ENCODE results near the gene PBX1.

Gene PBX1

DNA sequence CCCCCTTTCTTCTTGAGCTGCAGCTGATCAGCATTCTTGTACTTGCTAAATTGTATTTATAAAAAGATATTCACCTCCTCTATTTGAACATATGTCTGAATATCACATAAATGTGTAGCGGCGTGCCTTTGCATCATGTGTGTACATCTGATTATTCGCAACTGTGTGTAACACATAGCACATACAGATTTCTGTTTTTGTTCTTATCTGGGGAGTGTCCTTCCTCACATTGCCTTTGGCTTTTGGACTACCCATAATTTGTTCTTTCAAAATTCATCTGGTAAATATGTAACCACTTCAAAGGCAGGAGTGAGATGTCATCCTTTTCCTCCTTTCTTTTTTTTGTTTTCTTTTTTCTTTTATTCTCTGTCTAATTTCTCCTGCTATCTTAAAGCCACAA, 113.6 kb downstream of the PBX1 start:
- DNase-seq: no peak

DNA sequence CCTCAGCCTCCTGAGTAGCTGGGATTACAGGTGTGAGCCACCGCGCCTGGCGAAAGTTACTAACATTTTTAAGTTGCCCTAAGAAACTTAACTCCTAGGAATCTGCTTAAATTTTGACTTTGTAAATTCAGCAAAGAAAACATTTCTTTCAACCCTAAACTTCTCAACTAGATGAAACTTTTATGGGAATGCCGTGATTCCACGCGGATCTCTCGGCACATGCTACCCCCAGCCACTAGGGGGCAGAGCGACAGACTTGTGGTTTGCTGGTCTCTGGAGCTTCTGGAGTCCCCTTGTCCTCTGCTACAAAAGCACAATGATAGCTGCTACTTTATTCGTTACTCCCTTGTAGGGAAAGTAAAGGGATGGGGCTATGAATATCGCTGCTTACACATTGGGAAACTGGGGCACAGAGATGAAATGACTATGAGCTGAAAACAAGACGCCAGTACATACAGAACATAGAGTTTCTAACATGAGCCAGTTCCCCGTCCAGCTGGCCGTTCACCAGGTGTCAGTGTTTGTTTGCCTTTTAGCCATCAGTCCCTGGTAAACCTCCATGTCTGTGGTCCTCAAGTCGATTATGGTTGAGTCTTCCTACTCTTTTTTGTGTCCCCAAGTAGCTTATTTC, 114.7 kb downstream of the PBX1 start:
- no peak for DNase-seq

DNA sequence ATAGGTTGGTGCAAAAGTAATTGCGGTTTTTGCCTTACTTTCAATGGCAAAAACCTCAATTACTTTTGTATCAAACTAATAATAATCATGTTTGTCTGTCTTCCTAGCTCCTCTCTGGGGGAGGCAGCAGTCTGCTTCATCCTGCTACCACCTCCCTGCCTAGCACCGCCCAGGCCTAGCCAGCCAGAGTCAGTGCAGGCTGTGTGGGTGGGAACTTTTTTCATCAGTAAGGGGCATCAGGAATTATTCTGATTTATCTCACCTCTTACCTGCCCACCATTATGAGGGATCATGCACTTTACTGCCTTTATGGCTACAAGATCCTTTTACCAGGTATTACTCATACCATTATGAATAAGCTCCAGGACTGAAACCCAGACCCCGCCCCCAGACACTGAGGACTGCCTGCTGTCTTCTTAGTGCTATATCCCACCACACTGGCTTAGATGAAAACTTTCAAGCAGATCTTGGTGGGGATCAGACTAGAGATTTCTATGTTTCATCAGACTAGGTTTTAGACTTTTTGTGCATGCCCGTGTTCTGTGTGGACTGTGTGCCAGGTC, 116.4 kb downstream of the PBX1 start:
- DNase-seq: no peak

DNA sequence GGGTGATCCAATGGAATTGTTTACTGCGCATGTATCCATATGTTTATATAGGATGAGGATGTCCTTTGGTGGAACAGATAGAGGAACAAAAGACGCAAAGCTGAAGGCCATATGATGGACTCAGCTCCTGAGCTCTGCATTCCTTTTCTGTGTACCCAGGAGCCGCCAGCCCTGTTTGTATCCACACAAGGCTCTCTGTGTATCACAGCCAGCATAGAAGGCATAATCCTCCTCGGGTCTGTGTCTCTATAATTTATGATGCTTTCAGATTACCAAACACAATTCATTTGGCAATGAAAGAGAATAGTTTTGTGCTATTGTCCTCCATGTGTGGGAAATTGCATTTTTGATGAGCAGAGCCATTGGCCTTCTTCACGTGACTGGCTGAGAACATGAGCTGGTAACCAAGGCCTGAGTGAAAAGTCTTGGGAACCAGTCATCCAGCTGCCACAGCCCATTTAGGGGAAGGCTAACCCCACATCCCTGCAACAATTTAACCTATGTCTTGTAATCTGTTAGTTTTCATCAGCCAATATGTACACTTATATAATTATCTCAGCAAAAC, 119.2 kb downstream of the PBX1 start:
- no peak for DNase-seq

DNA sequence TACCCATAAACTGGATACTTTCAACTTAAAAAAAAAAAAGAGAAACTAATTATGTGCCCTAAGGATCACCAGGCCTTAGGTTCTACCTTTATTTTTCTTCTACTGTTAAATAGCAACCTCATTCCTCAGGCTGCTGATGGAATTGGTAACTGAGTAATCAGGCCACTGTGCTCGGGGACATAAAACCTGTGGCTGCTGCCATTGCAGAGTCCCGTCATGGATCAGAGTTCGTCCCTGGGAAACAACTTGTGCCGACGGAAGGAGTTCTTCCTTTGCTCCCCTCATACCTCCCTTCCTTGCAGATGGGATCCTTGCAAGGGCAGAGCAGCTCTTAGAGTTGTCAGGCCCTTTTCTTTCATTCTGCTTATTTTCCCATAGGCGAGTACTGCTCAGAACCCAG, 123.6 kb downstream of the PBX1 start:
- DNase-seq: no peak

DNA sequence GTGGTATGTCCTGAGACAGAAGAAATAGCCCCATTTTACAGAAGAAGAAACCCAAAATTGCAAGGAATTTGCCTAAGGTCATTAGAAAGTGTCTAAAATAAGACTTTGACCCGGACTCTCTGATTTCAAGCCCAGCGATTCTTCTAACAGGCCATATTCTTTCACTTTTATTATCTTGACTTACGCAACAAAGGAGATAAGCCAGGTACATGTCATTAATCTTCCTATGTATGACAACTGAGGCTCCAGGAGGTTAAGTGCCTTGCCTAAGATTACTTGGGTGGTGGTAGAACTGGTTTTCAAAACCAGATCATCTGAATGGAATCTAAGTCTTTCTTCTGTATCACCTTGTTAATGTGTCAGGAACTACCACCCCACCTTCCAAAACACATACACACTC, 124.3 kb downstream of the PBX1 start:
- DNase-seq: no peak

DNA sequence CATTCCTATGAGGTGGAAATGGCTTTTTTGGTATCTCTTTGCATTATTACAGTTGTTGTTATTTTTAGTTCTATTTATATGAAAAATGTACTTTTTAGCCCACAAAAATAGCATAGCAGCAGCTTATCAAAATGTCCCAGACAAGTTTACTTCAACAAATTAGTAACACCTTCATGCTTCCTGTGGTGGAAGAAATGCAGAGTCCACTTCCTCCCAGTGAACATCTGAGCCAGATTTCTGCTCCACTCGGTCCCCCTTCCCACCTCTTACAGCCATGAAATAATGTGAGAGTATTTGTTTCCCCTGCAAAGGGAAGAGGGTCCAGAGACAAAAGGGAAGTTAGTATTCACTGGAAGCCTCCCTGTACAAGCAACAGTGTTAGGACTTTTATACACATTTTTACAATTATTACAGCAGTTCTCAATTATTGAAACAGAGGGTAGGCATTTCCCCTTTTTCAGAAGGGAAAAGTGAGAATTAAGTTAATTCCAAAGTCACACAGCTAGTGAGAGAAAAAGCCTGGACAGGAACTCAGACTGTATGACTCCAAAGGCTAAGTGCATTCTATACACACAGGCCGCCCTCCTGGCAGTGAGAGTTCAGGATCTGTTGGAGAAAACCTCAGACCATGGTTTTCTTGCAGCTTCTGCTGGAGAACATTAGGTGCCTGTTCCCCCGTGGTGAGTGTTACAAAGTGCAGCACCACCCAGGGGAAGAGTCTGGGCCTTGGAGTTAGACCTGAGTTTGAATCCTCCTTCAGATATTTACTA, 126.5 kb downstream of the PBX1 start:
- no peak for DNase-seq

DNA sequence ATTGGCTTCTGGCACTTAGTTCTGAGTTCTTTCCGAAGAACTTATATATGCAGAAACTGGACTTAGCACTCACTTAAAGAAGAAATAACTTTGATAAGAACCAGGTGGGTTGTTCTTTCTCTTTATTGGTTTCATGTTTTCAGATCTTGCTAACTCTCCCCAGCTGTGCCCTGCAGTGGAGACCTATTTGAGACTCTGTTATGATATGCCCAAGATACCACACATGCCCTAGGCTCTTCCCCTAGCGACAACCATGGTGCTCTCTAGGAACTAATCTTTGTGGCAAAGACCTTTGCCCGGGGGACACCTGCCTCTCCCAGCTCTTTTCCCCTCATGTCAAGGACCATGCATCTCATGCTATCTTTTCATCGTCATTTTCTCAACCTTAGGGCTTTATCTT, 128.8 kb downstream of the PBX1 start:
- DNase-seq: no peak

DNA sequence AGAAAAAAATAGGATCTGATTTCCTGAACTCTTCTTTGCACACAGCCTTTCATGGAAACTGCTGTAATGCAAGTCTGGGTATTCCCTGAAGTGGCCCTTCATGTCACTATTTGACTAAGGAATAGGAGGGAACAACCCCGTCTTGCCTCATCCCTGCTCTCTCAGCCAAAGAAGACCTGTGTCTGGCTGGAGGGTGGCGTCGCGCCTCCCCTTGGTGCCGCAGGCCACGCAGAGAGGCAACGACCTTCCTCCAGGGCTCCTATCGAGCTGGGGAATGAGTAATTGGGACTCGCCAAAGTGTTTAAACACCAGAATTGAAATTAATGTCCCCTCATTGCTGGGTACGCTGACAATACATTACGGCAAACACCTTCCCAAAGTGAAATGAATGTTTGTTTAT, 129.8 kb downstream of the PBX1 start:
- DNase-seq: peak in 1 of 2 experiments; percentile 44

DNA sequence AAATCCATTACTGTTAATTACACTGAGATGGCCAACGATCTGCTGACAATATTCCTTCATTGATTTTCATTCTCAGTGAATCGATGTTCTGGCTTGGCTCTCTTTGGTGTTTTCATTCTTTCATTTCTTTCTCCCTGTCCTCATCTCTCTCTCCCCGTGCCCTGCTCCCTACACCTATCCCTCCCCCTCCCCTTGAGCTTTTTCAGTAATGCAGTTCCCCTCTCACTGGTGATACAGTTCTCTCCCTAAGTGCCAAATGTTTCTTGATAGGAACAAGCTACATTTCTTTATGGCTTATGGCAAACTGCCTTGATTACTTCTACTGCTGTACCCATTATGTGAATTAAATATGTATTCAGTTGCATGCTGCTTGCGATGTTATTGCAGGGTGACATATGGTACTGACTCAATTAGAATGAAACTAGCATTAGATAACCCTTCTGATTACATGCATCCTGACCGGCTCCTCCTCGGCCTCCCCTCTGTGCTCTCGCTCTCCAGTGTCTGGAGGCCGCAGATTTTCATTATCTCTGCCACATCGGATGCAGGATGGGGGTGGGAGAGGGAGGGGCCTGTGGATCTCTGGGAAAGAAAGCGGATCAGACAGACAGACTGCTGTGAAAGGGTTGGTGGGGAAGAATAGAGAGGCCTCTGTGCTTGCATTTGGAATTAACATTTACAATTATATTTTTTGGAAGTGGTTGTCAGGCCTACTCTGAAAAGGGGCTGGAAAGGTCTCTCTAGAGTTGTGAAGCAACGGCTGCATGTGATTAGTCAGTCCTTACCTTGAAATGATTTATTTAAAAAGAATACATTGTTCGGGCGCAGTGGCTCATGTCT, 130.9 kb downstream of the PBX1 start:
- DNase-seq: no peak

DNA sequence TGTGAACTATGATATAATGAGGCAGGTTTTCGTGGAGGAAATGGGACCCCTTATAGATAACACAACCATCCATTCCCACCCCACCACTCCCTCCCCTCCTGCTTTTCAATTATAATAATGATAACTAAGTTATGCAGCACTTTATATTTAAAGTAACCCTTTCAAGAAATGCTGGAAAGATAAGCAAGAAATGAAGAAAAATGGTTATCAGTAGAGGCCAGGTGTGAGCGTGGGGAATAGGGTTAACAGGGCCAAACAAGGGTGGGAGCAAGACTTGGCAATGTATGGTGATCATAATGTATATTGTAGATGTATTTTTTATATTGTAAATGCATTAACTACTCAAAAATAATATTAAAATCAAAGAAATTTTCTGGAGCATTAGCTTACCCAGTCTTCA, 133.4 kb downstream of the PBX1 start:
- no peak for DNase-seq

DNA sequence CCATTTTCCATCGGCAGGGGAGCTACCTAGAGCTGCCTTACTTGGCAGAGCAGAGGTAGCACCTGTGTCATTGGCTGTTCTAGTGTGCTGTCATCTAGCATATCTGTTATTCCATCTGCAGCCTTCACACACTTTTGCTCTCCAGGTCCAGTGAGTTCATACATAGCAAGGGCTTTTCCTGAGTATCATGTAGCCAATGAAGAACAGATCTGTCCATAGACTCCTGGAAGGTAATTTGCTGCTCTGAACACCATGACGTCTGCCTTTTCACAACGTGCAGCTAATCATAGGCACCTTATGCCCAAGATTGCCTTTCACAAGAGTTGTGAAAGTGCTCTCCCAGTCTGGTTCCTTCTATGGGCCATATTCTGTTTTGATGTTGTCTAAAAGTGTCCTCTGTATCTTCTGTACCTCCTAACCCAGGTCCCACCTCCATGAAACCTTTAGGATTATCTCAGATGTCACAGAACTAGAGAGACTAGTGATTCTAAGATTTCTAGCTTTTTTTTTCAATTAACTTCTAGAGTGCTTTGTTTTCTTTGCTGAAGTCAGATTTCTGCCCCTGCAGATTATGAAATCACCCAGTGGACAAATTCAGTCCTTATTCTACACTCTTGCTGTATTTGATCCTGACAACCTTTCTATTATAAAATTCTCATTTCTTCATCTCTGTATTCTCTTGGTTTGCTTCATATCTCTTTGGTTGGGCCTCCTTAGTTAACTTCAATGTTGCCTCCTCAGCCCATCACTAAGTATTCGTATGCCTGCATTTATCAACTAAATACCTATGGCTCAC, 134.8 kb downstream of the PBX1 start:
- DNase-seq: no peak

DNA sequence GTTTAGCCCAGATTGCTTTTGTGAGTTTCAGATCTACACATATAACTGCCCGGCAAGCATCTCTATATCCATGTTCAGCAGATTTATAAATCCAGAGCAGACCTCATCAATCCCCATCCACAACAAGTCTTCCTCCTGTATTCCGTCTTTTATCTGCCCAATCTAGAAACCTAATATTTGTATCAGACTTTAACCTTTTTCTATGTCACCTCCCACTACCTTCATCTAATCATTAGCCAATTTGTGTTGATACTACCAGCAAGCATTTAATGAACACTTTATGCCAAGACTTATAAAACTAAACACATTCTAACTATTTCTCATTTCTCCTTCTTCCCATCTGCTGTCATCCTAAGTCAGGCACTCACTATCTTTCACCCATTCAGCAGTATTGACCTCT, 135.5 kb downstream of the PBX1 start:
- no peak for DNase-seq

DNA sequence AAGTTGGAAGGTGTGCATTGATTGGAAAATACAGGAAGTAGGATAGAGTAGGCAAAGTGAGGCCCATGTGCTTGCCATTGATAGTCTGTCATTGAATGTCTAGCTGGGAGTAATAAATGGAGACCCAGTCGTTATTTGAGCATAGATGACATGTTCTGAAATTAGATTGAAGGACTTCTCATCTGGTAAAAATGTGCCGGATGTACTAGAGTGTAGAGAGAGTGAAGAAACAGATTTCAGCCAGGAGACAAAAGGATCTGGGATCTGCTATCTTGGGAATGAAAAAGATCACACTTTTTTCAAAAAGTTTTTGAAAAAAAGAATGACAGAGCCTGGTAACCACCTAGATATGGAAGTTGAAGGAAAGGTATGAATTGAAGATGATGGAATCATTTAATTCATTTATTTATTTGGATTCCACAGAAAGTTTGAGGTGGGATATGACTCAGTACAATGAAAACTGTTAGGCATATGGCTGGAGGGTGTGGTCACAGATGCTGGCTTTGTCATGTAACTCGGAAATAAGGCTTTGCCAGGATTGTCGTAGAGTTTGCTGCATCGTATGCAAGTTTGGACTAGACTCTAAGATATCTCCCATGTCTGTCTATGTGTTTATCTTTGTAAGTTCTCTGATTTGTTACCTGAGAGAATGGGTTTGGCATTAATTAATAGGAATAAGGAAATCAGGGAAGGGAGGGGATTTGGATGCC, 137.1 kb downstream of the PBX1 start:
- DNase-seq: no peak

DNA sequence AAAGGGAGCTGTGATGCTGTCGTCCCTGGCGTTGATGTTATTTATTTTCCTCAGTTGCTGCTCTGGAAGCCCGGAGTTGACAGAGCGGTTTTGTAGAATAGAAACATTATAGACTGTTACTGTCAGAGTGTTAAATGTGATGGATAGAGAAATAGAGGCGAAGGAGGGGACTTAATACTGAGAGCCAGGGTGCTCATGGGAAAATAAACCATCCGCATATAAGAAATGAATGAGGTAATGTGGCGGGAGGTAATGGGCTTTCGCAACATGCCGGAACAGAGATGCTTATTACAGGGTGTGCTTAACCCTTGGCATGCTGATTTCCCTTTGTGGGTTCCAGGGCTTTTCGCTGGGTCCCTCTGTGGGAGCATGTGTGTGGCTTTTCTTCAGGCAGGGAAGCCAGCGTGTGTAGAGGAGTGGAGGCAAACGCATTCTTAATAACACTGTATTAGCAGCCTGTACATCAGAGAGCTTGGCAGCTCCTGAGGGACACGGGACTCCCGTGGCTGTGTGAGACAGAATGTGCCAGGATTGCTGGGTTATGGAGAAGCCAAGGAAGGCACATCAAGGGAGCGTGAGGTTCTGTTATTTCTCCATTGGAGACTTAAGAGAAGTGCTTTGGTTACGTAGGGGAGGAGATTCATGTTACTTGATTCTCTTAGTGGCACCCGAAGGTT, 141.0 kb downstream of the PBX1 start:
- DNase-seq: no peak

DNA sequence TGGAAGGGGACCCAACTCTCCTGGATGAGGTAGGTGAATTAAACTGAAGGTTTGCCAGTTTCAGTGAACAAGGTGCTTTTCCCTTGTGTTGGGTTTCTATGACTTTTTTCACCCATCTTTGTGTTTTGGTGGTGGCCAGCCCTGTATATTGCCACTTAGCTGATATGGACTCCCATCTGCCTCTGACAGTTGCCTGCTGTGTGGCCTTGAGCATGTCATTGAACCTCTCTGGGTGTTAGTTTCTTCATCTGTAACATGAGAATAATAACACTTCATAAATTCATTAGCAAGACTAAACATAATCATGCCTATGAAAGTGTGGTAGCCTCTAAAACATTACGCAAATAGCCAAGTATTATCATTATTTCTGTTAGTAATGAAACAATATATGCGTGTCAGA, 141.7 kb downstream of the PBX1 start:
- DNase-seq: no peak

DNA sequence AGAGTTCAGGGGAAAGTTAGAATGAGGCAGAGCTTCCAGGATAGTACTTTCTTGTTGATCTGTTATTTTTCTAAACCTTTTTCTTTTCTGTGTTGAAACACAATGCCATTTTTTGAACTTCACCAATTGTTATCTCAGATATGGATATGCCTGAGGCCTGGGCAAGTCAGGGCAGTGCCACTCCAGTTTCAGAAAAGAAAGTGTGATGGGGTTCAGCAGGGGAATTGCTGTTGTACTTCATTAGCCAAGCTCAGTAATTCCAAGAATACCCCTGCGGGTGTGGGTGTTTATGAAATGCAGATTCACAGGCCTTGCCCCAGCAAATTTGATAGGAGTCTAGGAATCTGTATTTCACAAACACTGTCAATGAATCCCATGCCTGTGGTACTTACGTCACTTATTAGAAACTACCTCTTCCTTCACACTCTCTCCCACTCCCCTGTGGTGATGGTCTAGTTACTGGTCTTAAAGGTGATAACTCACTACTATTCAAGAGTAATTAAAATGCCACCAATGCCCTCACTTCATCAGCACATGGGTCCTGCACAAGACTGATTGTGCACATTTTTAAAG, 142.3 kb downstream of the PBX1 start:
- no peak for DNase-seq

DNA sequence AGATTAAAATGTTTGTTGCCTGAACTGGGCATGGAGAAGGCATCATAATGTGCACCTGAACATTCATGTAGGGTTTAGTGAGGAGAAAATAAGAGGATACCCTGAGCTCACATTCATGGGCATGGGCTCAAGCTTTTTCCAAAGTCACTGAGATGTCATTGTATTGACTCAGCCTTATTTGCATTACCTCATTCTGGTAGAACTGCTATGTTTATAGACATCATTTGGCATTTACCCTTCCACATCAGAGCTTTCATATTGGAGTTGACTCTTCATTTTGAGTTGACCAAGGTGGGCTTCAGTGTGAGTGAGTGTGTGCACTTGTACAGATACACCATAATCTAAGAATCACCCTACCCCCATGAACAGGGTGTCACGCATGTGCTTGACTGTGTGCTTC, 143.2 kb downstream of the PBX1 start:
- DNase-seq: no peak

DNA sequence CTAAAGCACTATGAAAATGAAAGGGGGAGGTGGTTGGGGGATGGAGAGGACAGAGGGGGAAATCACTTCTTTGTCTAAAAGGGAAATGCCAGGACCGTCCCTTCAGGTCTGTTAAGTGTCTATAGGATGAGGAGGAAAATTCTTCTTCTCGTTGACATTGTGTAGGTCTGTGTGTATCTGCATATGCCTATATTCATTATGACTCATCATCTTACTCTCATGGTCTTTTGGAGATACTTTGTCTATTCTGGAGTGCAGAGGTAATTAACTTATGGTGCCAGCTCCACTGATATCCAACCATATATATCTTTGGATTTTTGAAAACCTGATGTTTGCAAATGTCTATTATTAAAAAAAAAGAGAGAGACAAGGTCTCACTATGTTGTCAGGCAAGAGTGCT, 143.7 kb downstream of the PBX1 start:
- DNase-seq: no peak

DNA sequence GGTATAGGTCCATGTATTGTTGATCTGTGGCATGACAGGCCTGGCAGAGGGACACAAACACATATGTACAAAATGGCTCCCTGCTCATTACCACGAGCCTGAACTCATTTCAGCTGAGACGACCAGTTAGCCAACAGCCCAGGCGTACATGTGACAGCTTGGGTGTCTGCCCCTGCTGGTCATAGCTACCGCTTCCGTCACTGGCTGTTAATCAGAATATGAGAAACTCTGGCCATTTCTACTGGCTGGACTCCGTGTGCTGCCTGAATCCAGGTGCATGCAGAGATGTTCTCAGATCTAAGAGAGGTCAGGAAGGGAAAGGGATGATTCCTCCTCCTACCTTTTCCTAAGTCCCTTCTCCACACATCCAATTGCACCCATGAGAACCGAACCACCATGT, 144.5 kb downstream of the PBX1 start:
- no peak for DNase-seq

DNA sequence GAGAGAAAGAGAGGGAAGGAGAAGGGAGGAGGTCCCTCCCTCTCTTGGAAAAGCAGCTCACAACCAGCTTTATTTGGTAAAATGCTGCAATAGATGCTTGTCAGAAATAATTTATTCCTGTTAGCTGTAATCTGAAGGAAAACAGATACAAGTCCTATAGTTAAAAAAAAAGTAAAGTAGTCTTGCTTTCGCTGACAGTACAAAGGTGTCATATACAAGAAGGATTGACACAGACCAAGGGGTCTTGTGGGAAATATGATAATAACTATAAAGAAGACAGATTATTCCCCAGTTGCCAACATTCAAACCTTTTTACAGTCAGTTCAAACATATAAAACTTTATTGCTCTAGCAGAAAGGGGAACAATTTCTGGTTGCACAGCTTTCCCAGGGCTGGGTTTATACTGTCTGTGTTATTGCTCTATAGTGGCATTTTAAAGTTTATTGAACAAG, 145.0 kb downstream of the PBX1 start:
- no peak for DNase-seq
